A549 (cell line): ENCODE results near the gene MAZ.

Source experiments
- CHD4 ChIP-seq: fragments of 200-600 bp; sonication (generic); IDR thresholded peaks from 2 replicates; pipeline ENCODE4 v1.6.1; 2016; ENCODE audit warnings: antibody characterized with exemption, mild to moderate bottlenecking, borderline replicate concordance
- CTCF ChIP-seq: fragments of >200 bp; sonication (Bioruptor Twin); formaldehyde crosslinking; IDR thresholded peaks from 3 replicates; pipeline ENCODE4 v1.5.1; 2016
- FOSL2 ChIP-seq, 2 experiments: fragments of 450-650 bp in 1 of 2; fragments of >200 bp in 1 of 2; sonication (Bioruptor Twin) in 1 of 2; formaldehyde crosslinking; IDR thresholded peaks; 2 replicates each; pipeline versions ENCODE4 v1.5.0 to v1.6.1; 2016 to 2020; ENCODE audit warnings: mild to moderate bottlenecking in 1 of 2, moderate library complexity in 1 of 2
- HOXB13 ChIP-seq: fragments of 250-450 bp; sonication (Bioruptor Pico); IDR thresholded peaks from 2 replicates; pipeline ENCODE4 v1.5.0; 2020; ENCODE audit warnings: low read depth, mild to moderate bottlenecking, moderate library complexity
- MAX ChIP-seq: IDR thresholded peaks from 2 replicates; pipeline ENCODE4 v1.6.1; 2012
- MYC ChIP-seq: IDR thresholded peaks from 2 replicates; pipeline ENCODE4 v1.6.1; 2012; ENCODE audit warnings: mild to moderate bottlenecking, inconsistent platforms, low read length, improper control_type of control experiment, borderline replicate concordance
- POLR2A ChIP-seq: IDR thresholded peaks from 2 replicates; pipeline ENCODE4 v1.6.1; 2012; ENCODE audit warnings: mild to moderate bottlenecking, low read length
- POLR2AphosphoS2 ChIP-seq: conservative IDR thresholded peaks from 2 replicates; pipeline ENCODE4 v1.6.1; 2012; ENCODE audit warnings: low read length, improper control_type of control experiment, inconsistent platforms
- RCOR1 ChIP-seq: fragments of 150-350 bp; IDR thresholded peaks from 2 replicates; pipeline ENCODE4 v1.6.1; 2014; ENCODE audit warnings: antibody characterized with exemption, low read length, low read depth
- ZC3H11A ChIP-seq: fragments of 450-650 bp; IDR thresholded peaks from 2 replicates; pipeline ENCODE4 v1.6.1; 2014; ENCODE audit warnings: antibody characterized with exemption, mild to moderate bottlenecking
- TF ChIP-seq, protein P1 (sequence below): fragments of 450-650 bp; IDR thresholded peaks from 2 replicates; pipeline ENCODE4 v1.6.1; 2014; ENCODE audit warnings: antibody characterized with exemption

- TF ChIP-seq ZC3H11A (no peak), MAX (peak; percentile 60), CTCF (no peak), POLR2AphosphoS2 (no peak), POLR2A (no peak), HOXB13 (CRISPR knock-in tag) (no peak; the same call in 1 of the 2 replicates), RCOR1 (no peak), CHD4 (no peak), FOSL2 (IDR thresholded peaks at IDR 0.05) (peak; percentile 50; the same call in 1 of the 2 replicates), FOSL2 (CRISPR knock-in tag; IDR thresholded peaks at IDR 0.05) (peak; percentile 75), MYC (no peak)
- TF ChIP-seq, protein P1, sequence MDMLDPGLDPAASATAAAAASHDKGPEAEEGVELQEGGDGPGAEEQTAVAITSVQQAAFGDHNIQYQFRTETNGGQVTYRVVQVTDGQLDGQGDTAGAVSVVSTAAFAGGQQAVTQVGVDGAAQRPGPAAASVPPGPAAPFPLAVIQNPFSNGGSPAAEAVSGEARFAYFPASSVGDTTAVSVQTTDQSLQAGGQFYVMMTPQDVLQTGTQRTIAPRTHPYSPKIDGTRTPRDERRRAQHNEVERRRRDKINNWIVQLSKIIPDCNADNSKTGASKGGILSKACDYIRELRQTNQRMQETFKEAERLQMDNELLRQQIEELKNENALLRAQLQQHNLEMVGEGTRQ = no peak
Observed at GRCh38 chr16:29825145-29826044, 19.1 kb downstream of the MAZ start.
